AG10803 (cell line): ENCODE results near the gene PTPRR.

Experiments
- DNase-seq: peaks from one replicate; pipeline ENCODE4 v3.0.0; 2010; ENCODE audit warnings: low read depth
- H3K4me3 ChIP-seq: 2 replicates; pipeline ENCODE4 v1.5.1; 2011; ENCODE audit warnings: mild to moderate bottlenecking, low read length, control low read depth
- CTCF ChIP-seq: conservative IDR thresholded peaks from 2 replicates; pipeline ENCODE4 v1.5.1; 2011; ENCODE audit warnings: mild to moderate bottlenecking, low read length, control low read depth, inconsistent platforms

PTPRR gene

GRCh38 chr12:70785896-70786295 is 134.6 kb downstream of the PTPRR start:
- no peak overlapping the region for H3K4me3 ChIP-seq
- DNase-seq = no peak
- TF ChIP-seq CTCF = no peak

- DNase-seq = no peak
- H3K4me3 ChIP-seq = no peak overlapping the region
- no peak for TF ChIP-seq CTCF
Observed at GRCh38 chr12:70784042-70784668, 136.4 kb downstream of the PTPRR start.

GRCh38 chr12:70783455-70783854 is 137.1 kb downstream of the PTPRR start:
- DNase-seq = no peak
- no peak for TF ChIP-seq CTCF
- H3K4me3 ChIP-seq = no peak overlapping the region

GRCh38 chr12:70779250-70779649 is 141.3 kb downstream of the PTPRR start:
- no peak overlapping the region for H3K4me3 ChIP-seq
- DNase-seq = no peak
- TF ChIP-seq CTCF = no peak

- H3K4me3 ChIP-seq = no peak overlapping the region
- TF ChIP-seq CTCF = no peak
- peak; percentile 30 for DNase-seq
Observed at GRCh38 chr12:70774055-70774454, 146.5 kb downstream of the PTPRR start.

GRCh38 chr12:70772836-70773235 is 147.7 kb downstream of the PTPRR start:
- no peak for TF ChIP-seq CTCF
- peak; percentile 3 for DNase-seq
- no peak overlapping the region for H3K4me3 ChIP-seq

- no peak for DNase-seq
- TF ChIP-seq CTCF = no peak
- H3K4me3 ChIP-seq = no peak overlapping the region
Observed at GRCh38 chr12:70771581-70771980, 149.0 kb downstream of the PTPRR start.
